Stimulated activated CD4-positive, alpha-beta T cell treated with anti-CD3 and anti-CD28 coated beads, Interleukin-12 subunit alpha, Interleukin-12 subunit beta, amount 100 ng/mL, for 4 hours (primary cell): Measurements from ENCODE around the gene IGFN1.
"Not testable (repeated sequence)": the region's sequence is repeated elsewhere in the genome, so short reads cannot be mapped to it uniquely, and the experiment has no call there.

Source experiments
- DNase-seq: peaks from one replicate; pipeline ENCODE4 v3.0.0-alpha.2; 2020

Gene IGFN1

DNA sequence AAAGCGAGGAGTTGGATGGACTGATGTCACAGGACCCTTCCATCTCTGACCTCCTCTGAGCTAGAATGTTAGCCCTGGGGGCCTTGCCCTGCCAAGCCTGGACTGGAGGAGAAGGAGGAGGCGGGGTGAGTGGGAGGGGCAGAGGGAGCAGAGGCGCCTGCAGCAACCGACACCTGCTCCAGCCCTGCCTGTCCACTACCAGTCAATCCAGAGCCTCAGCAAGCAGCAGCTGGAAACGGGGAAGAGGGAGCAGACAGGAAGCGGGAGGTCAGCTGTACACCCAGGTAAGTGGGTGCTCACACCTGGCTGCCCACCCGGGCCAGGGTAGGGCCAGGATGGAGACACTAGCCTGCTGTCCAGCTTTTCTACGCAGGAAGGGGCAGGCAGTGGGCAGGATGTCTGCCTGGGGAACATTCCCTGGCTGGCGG lies at the start of gene IGFN1:
TSS of gene IGFN1 (plus strand) at position 201 of the 428 bp plus-strand sequence. CDS start 2,470 bp downstream, outside the sequence.
- DNase-seq, result no peak

DNA sequence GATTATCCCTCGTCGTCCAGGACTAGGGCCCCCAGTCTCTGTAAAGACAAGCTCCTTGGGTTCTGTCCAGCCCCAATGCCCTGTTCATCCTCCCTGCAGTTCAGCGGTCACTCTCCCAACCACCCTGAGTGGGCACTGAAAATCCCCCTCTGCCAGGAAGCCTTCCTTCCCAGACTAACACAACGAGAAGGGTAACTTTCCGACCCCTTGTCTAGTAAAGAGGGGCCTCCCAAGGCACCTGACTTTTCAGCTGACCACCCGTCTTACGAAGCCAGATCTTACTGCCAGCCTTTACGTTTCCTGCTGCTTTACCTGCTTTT lies 49.7 kb upstream of the IGFN1 start:
- DNase-seq, result no peak

DNA sequence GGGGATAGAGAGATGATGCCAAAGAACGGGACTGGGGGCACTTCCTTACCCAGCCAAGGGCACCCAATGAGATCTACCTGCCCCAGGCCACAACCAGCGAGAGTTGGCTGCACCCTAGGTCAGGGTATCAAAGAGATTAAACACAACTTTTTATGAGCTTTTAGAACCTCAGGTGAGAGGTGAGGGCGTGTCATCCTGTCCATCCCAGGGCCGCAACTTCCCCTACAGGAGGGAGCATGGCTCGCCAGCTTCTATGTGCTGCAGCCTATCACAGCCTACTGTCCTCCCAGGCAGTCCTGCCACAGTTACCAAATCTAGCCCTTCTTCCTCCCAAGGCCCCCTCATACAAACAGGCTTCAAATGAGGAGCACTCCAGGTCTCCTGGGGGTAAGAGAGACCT lies 49.2 kb upstream of the IGFN1 start:
- DNase-seq, result no peak

DNA sequence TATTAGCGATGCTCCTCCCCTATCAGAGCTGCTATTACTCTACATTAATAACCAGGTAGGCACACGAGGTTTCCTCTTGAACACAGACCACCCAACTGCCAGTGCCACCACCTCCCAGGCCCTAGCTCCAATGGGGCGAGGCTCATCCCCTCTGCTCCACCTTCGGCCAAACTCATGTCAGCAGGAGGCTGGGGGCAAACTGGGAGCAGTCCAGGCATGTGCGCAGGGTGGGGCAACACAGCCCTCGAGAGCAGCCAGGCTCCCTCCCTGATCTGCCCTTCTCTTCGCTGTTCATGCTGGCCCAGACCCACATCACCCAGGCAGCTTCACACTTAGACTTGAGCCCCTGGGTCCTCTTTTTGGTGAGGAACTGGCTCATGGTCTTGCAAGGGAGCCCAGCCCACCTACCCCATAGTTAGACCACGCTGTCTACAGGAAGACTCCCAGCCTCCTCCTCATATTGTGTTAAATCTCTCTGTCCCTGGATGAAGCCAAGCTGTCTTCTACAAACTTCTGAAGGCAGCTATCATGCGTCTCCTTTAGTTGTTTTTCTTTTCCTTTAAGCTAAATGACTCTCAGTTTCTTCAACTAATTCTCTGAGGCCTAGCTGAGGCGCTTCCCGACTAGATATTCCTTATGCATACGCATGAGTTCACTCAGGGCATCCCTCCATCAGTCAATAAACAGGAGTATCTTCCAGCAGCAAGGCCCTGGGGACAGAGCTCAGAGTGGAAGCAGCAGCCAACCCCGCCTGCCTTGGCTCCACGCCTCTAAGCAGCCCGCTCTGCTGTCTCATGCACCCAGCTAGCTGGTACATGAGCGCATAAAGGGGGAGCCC lies 48.4 kb upstream of the IGFN1 start:
- no peak for DNase-seq

DNA sequence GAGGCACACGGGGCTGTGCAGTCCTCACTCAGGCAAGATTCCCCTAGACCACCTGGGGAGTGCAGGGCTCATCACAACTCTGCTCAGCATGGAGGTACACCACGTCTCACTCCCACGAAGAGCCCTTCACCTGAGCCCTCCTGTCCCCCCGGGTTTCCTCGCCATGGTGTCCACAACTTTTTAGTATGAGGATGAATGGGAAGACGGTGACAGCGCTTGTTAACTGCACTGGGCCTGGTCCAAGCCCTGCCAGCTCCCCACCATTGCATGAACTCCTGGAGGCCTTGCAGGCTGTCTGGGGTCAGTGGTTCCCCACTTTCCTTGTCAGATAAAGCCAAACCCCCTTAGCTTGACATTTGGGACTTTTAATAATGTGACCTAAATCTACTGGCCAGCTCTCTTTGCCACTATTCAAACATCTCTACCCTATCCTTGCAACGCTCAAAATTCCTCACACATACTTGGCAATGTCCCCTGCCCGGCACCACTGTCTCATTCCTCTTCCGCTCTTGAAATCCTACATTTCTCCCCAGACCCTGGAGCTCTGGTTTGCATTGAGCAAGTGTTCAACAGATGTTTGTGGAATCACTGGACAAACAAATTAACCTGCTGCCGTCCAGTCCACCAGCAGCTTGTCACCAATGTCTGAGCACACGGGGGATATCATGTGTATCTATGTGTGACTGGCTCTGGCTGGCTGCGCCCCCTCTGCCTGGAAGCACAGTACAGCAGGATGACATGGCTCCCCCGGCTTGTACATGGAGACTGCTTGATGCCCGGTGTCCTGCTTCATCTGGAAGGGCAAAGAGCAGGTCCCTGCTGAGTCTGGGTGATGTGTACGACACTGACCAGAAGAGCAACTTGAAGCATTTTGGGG lies 47.5 kb upstream of the IGFN1 start:
- no peak for DNase-seq

DNA sequence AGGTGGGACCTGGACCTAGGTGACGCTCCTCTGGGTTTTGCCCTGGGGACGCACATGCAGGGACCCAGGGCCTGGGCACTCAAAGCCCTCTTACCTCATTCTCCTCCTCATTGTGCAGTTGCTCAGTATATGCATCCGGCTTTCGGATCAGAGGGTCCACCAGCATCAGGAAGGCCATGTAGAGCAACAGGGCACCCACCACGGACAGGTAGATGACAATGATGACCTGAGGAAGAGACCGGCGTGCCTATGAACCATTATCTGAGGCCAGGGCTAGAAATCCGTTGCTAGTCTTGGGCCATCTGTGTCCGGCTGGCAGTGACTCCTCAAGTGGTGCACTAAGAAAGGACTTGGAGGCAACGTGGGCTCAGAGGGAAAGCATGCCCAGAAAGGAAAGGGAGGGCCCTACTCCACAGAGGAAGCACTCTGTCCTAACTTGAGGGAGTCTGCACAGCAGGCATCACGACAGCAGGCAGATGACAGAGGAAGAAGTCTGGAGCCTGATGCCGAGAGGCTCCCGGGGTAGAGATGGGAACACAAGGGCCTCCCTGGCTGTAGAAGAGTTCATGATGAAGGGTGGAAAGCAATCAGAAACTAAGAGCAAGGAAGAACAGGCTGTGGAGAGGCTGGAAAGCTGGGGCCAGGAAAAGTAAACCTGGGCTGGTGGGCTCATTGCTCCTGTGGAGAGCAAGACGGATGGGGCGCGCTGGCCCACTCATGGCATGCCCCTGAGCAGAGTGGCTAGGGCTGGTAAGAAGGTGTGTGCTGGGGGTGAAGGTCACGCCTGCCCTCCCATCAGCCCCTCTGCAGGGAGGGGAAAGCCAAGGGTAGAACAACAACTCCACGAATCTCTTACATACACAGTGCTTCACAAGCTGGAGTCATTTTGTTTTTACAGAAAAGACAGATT lies 46.6 kb upstream of the IGFN1 start:
- DNase-seq, result no peak

DNA sequence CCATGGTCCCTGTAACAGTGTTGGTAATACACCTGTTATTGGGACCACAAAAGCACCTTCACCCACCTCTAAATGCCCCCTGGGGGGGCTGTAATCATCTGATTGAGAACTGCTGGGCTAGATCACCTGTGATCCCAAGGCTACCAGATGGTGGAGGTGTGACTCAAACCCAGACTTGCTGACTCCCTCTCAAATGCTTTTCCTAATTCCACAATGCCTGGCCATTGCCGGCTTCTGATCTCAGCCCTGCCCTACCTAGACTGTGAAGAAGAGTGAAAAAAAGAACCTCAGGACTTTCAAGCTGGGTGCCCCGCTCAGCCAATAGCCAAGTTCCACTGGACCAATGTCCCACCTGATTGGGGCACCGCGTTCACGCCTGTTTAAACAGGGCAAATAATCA lies 45.9 kb upstream of the IGFN1 start:
- no peak for DNase-seq

DNA sequence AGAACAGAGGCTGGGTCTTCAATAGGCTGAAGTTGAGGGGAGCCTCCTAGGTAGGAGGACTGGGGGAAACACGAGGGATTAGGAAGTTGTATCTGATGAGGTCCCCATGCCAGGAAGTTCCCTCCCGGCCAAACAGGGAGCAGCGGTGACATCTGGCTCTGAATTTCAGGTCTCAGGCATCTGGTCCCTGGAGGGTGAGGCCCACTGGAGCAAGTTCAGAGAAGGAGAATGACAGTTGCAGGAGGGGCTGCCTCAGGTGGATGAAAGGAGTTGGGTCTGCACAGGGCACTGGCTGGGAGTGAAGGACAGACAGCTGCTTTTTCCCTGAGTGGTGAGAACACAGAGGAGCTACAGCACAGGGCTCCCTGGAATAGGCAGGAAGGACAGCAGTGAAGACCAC lies 45.5 kb upstream of the IGFN1 start:
- no peak for DNase-seq

DNA sequence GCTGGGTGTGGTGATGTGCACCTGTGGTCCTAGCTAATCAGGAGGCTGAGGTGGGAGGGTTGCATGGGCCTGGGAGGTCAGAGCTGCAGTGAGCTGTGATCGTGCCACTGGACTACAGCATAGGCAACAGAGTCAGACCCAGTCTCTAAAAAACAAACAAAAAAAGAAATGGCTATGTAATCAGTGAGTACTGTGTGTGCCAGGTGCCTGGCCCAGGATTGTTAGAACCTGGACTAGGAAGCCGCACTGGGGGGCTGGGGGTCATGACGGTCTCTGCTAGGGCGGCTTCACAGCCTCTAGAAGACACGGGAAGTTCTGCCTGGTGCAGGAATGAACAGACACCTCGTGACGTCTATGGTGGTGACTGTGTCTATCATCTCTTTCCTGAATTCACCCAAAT lies 44.8 kb upstream of the IGFN1 start:
- no peak for DNase-seq

DNA sequence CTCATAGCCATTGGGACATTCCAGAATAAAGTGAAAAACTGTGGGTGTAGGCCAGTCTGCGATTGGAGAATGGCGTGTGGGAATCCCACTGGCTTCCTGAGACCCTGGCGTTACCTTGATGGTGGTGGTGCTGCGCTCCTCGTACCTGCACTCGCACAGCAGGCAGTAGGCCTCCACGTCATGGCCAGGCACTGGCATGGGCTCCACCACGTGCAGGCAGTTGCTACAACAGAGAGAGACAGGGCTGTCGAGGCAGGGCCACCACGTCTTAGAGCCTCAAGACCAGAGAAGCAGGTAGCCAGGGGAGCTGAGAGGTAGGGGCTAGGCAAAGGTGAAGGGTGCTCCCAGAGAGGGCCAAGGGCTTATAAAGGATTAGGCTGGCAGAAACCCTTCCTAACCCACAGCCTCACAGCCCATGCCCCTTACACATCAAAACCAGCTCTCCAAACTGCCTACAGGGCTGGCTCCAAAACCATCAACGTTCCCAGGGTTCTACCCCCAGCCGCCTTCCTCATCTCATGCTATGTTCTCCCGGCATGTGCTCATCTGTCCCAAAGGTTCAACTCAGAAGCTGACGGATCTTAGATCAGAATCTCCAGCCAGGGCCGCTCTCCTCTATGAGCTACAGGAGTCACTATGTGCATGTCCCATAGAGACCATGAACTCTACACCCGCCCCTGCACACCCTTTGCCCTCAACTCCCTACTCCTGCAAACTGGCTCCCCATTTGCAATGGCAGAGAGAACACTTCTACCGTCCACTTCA lies 43.8 kb upstream of the IGFN1 start:
- no peak for DNase-seq

DNA sequence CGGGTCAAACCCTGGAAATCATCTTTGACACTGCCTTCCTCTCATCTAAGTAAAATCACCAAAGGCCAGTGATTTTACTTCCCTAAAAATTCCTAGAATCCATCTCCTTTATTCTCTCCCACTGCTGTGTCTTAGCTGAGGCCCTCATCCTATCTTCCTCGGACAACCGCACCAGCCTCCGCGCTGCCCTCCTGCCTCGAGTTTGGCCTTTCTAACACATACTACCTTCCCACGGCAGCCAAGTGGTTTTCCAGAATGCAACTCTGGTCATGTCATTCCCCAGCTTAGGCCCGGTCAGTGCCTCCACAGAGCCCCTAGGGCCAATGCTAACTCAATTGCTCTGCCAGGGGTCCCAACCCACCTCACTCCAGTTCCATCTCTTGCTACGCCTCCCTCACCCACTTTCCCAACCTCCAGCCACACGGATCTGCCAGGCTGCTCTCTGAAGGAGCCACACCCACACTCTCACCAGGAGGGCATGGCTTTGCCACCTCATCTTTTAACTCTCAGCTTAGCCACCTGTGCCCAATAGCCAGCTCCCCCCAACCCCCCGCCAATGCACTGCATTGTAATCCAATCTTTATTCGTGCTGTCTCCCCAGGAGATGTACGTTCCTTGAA lies 43.1 kb upstream of the IGFN1 start:
- DNase-seq, result no peak

DNA sequence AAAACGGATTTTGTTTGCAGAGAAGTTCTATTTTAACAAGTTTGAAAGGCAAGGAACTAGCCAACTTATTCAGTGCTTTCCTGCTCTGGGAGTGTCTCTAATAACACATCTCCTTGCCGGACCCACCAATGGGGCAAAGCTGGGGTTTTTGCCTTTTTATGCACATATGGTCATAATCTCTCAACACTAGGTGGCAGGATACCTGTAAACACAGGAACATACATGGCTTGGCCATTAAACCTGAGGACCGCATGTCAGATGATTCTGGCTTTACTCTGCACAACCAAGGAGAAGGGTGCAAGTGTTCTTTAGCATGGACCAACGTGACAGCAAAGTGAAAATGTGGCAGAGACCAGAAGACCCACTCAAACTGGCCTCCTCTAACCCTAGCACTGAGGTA lies 41.2 kb upstream of the IGFN1 start:
- DNase-seq, result no peak

DNA sequence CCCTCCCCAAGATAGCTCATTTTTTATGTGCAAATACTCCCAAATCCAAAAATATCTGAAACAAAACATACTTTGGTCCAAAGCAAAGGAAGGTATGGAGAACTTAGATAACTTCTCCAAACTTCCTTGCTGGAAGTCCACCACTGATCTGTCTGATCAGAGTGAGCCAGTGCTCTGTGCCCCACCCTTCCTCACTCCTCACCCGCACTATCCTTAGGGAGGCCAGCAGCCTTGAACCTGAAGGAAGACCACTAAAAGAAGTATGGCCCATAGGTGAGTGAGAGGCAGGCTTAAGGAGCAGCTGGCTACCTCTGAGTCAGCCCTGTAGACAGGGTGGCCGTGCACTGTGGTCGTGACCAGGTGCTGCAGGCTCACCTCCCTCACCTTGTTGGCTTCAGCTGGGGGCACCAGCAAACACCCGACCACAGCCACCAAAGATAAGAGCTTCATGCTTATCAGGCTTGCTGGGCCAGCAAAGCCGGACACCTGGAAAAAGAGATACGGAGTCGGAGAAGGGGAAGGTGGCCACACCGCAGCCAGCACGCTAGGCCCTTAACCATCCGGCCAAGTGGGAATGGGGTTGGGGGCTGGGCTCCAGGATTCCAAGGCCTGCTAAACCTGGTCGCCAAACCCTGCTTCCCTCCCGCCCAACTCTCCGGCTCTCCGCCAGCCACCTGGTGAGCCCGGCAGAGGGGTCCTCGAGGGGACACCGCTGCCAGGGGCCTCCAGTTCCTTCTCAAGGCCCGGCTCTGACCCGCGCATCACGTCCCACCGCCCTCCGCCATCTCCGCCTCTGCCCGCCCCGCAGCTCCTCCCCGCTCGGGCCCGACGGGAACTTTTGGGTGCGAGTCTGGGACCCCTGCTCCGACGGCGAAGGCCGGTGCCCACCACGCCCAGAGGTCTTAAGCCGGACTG lies 36.9 kb upstream of the IGFN1 start:
- DNase-seq, result no peak

DNA sequence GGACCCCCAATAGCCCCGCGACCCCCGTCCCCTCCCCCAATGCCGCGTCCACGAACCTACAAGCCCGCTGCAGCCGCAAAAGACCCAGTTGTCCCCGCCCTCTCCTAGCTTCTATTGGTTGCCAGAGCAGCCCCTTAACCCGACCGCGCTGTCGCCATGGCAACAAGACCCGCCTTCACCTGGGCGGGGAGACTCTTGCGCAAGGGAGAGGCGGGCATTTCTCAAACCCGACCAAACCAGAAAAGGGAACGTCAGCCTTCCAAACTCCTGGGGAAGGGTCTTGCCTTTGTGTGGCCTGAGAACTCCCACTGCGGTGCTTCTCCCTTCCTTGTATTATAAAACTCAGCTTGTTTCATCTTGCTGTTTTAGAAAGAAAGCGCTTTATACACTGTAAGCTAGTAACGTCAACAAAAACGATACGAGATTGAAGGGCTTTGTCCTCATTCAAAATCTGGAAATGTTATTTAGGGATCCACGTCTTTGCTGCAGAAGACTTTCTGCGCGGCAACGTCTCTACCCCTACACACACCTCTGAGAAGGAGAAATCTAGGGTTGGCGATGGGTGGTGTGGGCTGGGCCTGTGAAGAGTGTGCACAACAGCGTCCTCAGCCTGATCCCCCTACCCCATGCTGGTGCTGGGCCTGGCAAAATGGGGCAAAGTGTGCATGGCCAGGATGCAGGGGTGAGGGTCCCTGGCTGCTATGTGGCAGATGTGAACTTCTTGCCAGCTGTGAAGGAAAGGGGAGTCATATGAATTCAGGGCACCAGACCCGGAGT lies 36.0 kb upstream of the IGFN1 start, which contains the start of gene TMEM9:
TSS of gene TMEM9 (minus strand) at position 86 of the 777 bp plus-strand sequence. CDS start 551 bp downstream, outside the sequence.
- peak; percentile 99 for DNase-seq

DNA sequence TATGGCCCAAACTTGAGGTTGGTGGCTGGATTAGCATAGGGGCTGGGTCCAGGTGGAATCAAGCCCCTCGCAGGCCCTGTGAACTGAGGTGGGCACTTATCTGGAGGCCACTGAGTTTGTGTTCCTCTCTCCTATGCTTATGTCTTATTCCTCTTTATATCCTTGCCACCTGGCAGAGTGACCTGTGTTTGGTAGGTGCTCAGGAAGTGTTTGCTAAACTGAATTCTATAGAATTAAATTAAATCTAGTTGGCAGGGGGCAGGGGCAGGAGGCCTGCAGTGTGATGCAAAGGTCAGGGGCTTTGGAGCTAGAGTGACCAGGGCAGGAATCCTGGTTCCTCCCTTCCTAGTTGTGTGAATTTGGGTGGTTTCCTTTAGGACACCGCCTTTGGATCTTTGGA lies 35.3 kb upstream of the IGFN1 start:
- no peak for DNase-seq

DNA sequence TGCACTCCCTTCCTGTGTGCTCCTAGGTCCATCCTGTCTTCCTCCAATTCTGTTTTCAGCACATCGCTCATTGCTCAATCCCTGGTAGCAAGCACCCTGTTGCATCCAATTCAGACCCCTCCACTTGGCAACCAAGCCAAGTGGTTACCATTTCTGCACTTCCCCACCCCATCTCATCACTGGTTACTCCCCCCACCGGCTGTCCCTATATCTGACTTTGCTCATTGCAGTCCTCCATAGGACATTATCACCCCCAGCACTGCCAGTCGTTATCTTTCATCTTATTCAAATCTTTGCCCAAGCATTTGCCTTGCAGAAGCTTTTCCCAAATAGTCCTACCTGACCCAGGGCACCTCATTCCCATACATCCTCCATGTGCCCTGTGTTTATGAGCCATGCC lies 34.3 kb upstream of the IGFN1 start:
- no peak for DNase-seq

DNA sequence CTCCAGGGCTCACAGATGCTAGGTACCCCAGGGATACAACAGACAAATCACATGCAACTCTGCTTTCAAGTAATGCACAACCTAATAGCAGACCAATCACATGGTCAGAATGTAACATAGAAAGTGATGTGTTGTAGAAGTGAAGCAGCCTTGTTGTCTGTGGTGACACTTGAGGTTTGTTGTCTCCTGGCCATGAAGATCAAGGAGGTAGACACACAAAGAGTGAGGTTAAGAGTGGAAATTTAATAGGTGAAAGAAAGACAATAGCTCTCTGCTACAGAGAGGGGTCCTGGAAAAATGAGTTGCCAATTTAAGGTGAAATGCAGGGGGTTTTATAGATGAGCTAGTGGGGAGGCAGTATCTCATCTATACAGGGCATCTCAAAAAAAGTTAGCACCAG lies 33.8 kb upstream of the IGFN1 start:
- DNase-seq, result no peak

DNA sequence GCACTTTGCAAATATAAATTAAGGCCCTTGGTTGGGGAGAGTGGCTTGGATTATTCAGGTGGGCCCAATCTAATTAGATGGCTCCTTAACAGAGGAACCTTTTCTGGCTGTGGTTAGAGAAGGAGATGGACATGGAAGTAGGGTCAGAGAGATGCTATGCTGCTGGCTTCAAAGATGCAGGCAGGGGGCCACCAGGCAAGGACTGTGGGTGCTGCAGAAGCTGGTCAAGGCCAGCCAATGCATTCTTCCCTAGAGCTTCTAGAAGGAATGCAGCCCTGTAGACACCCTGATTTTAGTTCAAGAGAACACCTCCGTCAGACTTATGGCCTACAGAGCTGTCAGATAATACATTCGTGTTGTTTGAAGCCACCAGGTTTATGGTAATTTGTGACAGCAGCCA lies 32.7 kb upstream of the IGFN1 start:
- no peak for DNase-seq

DNA sequence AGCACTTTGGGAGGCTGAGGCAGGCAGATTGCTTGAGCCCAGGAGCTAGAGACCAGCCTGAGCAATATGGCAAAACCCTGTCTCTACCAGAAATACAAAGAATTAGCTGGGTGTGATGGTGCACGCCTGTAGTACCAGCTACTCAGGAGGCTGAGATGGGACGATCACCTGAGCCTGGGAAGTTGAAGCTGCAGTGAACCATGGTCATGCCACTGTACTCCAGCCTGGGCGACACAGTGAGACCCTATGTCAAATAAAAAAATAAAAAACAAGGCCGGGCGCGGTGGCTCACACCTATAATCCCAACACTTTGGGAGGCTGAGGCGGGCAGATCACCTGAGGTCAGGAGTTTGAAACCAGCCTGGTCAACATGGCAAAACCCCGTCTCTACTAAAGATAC lies 27.6 kb upstream of the IGFN1 start:
- not testable (repeated sequence) for DNase-seq

DNA sequence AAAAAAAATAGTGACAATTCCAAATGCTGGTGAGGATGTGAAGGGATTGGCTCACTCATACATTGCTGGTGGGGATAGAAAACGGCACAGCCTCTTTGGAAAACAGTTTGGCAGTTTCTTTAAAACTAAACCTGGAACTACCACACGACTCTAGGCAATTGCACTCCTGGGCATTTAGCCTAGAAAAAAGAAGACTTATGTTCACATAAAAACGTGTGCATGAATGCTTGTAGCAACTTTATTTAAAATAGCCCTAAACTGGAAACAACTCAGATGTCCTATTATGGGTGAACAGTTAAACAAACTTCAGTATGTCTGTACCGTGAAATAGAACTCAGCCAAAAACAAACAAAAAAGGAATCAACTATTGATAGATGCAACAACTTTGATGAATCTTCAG lies 26.9 kb upstream of the IGFN1 start:
- DNase-seq, result no peak
